ENCODE measurements around the gene NR5A1.

Gene NR5A1

DNA sequence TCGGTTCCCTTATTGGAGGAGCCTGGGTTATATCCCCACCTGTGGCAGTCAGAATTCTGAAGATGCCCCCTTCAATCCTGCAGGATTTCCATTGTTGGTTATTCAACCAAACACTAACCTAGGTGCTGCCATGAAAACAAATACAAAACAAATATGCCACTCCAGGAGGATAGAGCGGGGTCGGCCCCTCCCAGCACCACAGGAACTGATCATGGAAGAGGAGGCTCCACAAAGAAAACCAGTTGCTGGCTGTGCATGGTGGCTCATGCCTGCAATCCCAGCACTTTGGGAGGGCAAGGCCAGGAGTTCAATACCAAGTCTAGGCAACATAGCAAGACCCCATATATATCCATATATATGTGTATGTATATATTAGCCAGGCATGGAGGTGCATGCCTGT, 70.1 kb downstream of the NR5A1 start:
- no peak for DNase-seq

DNA sequence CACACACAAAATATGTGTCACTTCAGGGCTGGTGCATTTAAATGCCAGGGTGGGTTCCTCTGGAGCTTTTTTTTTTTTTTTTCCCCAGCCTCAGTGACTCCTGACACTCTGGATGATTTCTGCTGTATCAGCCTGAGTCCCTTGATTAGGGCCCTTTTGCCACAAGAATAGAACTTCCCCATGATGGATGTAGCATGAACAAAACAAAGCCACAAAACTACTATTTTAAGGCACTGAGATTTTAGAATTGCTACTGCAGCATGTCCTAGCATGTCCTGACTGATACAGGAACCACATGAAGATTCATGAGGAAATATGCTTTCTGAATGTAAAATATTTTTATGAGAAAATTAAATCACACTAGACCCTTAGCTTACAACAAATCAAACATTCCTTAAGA, 70.9 kb downstream of the NR5A1 start:
- no peak for DNase-seq

Measured in T1000 (cell line).